ENCODE measurements around the gene PTMA.

DNA sequence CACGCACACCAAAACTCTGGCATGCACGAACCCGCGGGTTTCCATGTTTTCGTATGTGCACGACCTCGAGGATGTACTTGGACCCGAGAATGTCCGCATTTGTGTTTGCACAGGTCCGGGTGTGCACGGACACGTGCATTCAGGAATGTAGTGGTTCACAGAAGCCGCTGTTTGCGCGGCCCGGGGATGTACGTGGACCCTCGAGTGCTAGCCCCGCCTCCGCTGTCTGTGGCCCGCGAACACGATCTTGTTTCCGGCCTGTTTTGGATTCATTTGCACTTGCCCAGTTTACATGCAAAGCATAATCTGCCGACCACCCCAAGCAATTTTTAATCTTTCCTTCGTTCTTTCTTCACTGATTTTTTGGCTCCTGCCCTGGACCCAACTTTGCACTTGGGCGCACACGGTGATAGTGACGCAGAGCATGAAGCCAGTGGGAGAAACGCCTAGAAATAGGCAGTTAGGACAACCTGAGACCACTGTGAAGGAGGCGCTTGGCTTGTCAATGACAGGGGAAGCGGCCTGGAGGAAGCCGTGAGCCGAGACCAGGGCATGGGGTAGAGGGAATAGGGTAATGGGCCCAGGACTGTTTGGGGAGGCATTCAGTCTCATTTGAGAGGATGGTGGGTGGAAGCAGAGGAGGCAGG is 45.4 kb upstream of the PTMA start:
- TF ChIP-seq, protein P1, sequence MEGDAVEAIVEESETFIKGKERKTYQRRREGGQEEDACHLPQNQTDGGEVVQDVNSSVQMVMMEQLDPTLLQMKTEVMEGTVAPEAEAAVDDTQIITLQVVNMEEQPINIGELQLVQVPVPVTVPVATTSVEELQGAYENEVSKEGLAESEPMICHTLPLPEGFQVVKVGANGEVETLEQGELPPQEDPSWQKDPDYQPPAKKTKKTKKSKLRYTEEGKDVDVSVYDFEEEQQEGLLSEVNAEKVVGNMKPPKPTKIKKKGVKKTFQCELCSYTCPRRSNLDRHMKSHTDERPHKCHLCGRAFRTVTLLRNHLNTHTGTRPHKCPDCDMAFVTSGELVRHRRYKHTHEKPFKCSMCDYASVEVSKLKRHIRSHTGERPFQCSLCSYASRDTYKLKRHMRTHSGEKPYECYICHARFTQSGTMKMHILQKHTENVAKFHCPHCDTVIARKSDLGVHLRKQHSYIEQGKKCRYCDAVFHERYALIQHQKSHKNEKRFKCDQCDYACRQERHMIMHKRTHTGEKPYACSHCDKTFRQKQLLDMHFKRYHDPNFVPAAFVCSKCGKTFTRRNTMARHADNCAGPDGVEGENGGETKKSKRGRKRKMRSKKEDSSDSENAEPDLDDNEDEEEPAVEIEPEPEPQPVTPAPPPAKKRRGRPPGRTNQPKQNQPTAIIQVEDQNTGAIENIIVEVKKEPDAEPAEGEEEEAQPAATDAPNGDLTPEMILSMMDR (IDR thresholded peaks at IDR 0.05; ENCODE audit: poor library complexity): no peak
- TF ChIP-seq EZH2 (IDR thresholded peaks at IDR 0.05; ENCODE audit: borderline replicate concordance) (no peak), EZH2phosphoT487 (IDR thresholded peaks at IDR 0.05; ENCODE audit: low read depth, severe bottlenecking, unreplicated experiment) (no peak)

Data from hepatocyte (in vitro differentiated cells).